Measurements from ENCODE around the gene SLIT3. TPM values are rescaled to one million over a fixed set of nuclear protein-coding genes. Genes with fewer than 3 reads are reported as not detected.

The SLIT3 gene
- total RNA-seq, 1 experiment from 2014 or later: 21.9 TPM

GRCh38 chr5:168979135-168979534, 321.8 kb downstream of the SLIT3 start:
- in situ Hi-C loops (cut with HindIII; ENCODE audit: low pct_unique_long_range_greater_than_20kb, low sequenced_read_pairs): no loop called here
- no peak for DNase-seq (ENCODE audit: low read depth)

DNA sequence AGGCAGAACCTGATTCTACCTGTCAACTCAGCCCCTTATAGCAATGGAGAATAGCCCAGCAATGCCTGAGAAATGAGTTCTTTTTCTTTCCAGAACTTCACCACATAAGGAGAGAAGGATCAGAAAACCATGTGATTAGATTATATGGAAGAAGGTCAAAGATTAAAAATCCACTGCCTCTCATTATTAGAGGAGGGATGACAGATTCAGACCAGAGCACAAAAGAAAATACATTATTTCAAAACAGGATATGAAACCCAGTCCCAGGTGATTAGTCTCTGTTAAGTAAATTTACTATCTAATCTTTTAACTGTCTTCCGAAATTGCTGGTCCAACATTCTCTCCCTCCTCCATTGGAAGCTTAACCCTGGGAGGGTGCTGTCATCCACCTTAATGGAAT, 322.4 kb downstream of the SLIT3 start:
- in situ Hi-C loops (cut with HindIII; ENCODE audit: low pct_unique_long_range_greater_than_20kb, low sequenced_read_pairs): no loop called here
- DNase-seq (ENCODE audit: low read depth): no peak

GRCh38 chr5:168978015-168978414, 322.9 kb downstream of the SLIT3 start:
- in situ Hi-C loops (cut with HindIII; ENCODE audit: low pct_unique_long_range_greater_than_20kb, low sequenced_read_pairs): no loop called here
- DNase-seq (ENCODE audit: low read depth): peak; percentile 76

DNA sequence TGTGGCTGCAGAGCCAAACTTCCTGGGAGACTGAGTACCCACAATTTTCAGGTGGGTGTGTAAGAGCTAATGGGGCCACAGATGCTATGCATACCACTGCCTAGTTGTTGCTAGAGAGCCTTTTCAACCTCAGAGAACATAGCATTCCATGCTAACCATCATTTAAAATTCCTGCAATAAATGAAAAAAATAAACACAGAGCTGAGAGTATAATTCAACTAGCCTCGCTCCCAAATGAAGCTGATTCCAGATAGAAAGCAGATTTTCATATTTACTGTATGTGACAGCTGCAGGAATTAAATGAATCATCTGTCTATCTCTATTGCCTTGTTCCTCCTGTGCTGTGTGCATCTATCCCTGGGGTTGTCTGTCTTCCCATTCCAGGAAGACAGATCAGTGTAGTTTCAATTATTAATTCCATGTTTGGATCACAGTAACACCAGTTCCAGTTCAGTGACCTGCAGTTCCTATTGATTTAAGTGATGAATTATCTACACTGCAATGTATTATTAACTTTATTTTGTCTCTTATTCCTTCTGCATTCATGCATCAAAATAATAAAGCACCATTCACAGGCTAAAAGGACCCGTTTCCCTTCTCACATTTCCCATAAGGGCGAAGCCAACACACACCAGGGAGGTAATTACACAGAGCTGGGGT, 324.5 kb downstream of the SLIT3 start:
- in situ Hi-C loops (cut with HindIII; ENCODE audit: low pct_unique_long_range_greater_than_20kb, low sequenced_read_pairs): no loop called here
- DNase-seq (ENCODE audit: low read depth): peak; percentile 93

GRCh38 chr5:168975331-168975730, 325.6 kb downstream of the SLIT3 start:
- no peak for DNase-seq (ENCODE audit: low read depth)
- in situ Hi-C loops (cut with HindIII; ENCODE audit: low pct_unique_long_range_greater_than_20kb, low sequenced_read_pairs): no loop called here

DNA sequence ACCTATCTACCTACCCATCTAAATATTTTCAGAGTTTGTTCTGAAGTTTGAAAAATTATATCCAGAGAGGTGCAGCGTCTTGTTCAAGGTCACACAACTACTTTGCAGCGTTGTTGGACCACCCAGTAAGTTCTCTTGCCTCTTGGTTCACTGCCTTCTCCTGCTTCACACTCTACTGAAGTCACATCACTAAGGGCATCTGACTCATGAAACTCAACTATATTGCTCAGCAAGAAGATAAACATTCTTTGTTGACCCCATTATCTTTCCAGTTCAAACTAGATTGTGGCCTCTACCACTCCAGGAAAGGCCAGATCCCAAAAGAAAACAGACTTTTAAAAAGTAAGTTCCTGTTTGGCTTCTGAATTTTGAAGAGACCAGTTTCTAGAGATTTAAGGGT, 326.9 kb downstream of the SLIT3 start:
- in situ Hi-C loops (cut with HindIII; ENCODE audit: low pct_unique_long_range_greater_than_20kb, low sequenced_read_pairs): no loop called here
- peak; percentile 87 for DNase-seq (ENCODE audit: low read depth)

GRCh38 chr5:168972731-168973130, 328.2 kb downstream of the SLIT3 start:
- DNase-seq (ENCODE audit: low read depth): no peak
- in situ Hi-C loops (cut with HindIII; ENCODE audit: low pct_unique_long_range_greater_than_20kb, low sequenced_read_pairs): no loop called here

DNA sequence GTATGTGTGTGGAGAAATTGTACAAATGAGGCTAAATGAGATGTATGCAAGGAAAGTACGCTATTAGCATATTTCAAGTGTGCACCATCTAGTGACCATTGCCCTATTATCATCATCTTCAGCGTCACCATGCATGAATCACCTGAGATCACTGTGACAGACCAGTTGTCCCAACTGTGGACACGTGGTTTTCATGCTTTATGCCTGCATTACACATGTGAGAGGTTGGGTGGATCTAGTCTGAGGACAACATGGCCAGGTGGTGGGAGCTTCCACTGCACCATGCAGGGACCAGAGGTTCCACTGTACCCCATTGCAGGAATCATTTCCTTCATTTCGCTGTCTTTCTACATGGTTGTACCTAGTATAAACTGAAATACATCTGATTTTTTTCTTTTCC, 329.8 kb downstream of the SLIT3 start:
- DNase-seq (ENCODE audit: low read depth): no peak
- in situ Hi-C loops (cut with HindIII; ENCODE audit: low pct_unique_long_range_greater_than_20kb, low sequenced_read_pairs): no loop called here

- in situ Hi-C loops (cut with HindIII; ENCODE audit: low pct_unique_long_range_greater_than_20kb, low sequenced_read_pairs): no loop called here
- DNase-seq (ENCODE audit: low read depth): no peak
Observed at GRCh38 chr5:168969326-168969886, 331.5 kb downstream of the SLIT3 start.

GRCh38 chr5:168967882-168968620, 332.9 kb downstream of the SLIT3 start:
- no peak for DNase-seq (ENCODE audit: low read depth)
- in situ Hi-C loops (cut with HindIII; ENCODE audit: low pct_unique_long_range_greater_than_20kb, low sequenced_read_pairs): no loop called here

GRCh38 chr5:168965638-168966037, 335.3 kb downstream of the SLIT3 start:
- in situ Hi-C loops (cut with HindIII; ENCODE audit: low pct_unique_long_range_greater_than_20kb, low sequenced_read_pairs): no loop called here
- no peak for DNase-seq (ENCODE audit: low read depth)

DNA sequence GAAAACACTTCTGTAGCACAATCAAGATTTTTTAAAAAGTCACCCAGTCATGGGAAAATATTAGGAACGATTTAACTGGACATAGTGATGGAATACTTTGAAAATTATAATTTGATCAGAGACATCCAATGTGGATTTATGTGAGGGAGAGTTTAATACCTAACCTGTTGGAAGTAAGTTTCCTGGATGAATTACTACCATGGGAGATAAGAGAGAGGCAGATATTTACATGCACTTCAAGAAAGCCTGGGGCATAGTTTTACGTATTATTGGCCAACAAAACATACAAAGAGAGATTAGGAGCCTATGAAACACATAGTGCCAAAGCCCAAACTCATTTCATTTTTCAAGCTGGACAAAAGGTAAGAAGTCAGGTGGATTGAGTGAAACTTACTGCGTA, 336.8 kb downstream of the SLIT3 start:
- DNase-seq (ENCODE audit: low read depth): no peak
- in situ Hi-C loops (cut with HindIII; ENCODE audit: low pct_unique_long_range_greater_than_20kb, low sequenced_read_pairs): no loop called here

GRCh38 chr5:168962306-168962705, 338.6 kb downstream of the SLIT3 start:
- DNase-seq (ENCODE audit: low read depth): no peak
- in situ Hi-C loops (cut with HindIII; ENCODE audit: low pct_unique_long_range_greater_than_20kb, low sequenced_read_pairs): no loop called here

- in situ Hi-C loops (cut with HindIII; ENCODE audit: low pct_unique_long_range_greater_than_20kb, low sequenced_read_pairs): no loop called here
- no peak for DNase-seq (ENCODE audit: low read depth)
Observed at GRCh38 chr5:168961681-168962080, 339.3 kb downstream of the SLIT3 start.

- DNase-seq (ENCODE audit: low read depth): no peak
- in situ Hi-C loops (cut with HindIII; ENCODE audit: low pct_unique_long_range_greater_than_20kb, low sequenced_read_pairs): no loop called here
Observed at GRCh38 chr5:168960497-168960896, 340.4 kb downstream of the SLIT3 start.

DNA sequence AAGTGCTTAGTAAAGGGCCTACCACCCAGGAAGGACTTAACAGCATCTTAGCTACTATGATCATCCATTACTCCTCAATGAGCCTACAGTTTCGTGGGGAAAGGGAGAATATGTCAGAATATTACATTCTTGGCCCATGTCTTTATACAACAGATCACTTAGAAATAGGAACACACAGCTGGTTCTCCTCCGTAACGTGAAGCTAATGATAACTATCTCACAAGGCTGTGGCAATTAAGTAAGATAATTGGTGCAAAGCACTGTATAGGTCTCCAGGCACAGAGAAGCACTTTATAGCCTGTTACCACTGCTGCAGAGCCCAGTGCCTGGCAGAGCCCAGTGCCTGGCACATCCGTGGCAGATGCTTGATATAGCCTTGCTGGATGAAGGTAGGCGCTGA, 347.6 kb downstream of the SLIT3 start:
- DNase-seq (ENCODE audit: low read depth): no peak
- in situ Hi-C loops (cut with HindIII; ENCODE audit: low pct_unique_long_range_greater_than_20kb, low sequenced_read_pairs): no loop called here

- DNase-seq (ENCODE audit: low read depth): no peak
- in situ Hi-C loops (cut with HindIII; ENCODE audit: low pct_unique_long_range_greater_than_20kb, low sequenced_read_pairs): no loop called here
Observed at GRCh38 chr5:168952196-168952595, 348.7 kb downstream of the SLIT3 start.

DNA sequence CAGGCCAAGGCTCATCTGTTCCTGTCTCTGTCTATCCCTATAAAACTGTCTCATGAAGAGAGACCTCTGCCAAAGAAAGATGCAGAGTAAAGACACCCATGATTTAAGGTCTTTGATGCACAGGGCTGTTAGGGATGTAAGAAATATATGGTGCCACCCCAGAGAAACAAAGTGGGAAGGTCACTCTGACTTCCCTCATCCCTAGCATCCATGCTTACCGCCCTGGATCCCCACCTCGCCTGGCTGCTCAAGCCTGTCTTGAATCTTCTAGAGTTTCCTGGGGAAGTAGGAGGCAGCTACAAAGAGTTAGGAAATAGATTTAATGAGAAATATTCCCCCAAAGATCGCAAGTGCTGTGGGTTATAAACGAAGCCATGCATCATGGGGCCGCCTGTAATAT, 349.2 kb downstream of the SLIT3 start:
- in situ Hi-C loops (cut with HindIII; ENCODE audit: low pct_unique_long_range_greater_than_20kb, low sequenced_read_pairs): no loop called here
- DNase-seq (ENCODE audit: low read depth): no peak

DNA sequence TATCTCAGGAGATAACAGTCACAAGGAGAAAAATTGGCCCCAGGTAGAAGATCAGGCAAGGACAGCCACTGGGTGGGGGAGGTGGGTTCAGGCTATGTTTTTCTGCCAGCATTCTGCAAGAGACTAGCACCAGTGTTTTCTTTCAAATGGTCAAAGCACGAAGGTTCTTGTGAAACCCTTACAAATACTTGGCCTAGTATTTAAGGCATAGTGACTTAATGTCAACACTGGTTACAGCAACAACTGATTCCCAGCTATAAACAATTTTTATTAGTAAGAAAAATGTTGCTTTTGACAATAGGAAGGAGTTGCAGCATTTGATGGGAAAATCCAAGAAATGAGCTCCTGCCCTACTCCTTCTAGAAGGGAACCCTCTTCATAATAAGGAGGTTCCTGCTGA, 349.6 kb downstream of the SLIT3 start:
- in situ Hi-C loops (cut with HindIII; ENCODE audit: low pct_unique_long_range_greater_than_20kb, low sequenced_read_pairs): no loop called here
- no peak for DNase-seq (ENCODE audit: low read depth)
